ENCODE results near the gene EML6.

The EML6 gene

GRCh38 chr2:54945391-54946219 is 222.1 kb downstream of the EML6 start:
- DNase-seq (ENCODE audit: low read depth in 3 of 3), result no peak

- no peak for DNase-seq (ENCODE audit: low read depth in 3 of 3)
Observed at GRCh38 chr2:54946220-54946805, 222.9 kb downstream of the EML6 start.

GRCh38 chr2:54947136-54947535 is 223.7 kb downstream of the EML6 start:
- no peak for DNase-seq (ENCODE audit: low read depth in 3 of 3)

GRCh38 chr2:54947646-54948045 is 224.2 kb downstream of the EML6 start:
- no peak for DNase-seq (ENCODE audit: low read depth in 3 of 3)

GRCh38 chr2:54948120-54948519 is 224.7 kb downstream of the EML6 start:
- no peak for DNase-seq (ENCODE audit: low read depth in 3 of 3)

GRCh38 chr2:54949431-54949830 is 226.0 kb downstream of the EML6 start:
- DNase-seq (ENCODE audit: low read depth in 3 of 3), result no peak

GRCh38 chr2:54950811-54951210 is 227.3 kb downstream of the EML6 start:
- no peak for DNase-seq (ENCODE audit: low read depth in 3 of 3)

- DNase-seq (ENCODE audit: low read depth in 3 of 3), result no peak
Observed at GRCh38 chr2:54952425-54952824, 229.0 kb downstream of the EML6 start.

- DNase-seq (ENCODE audit: low read depth in 3 of 3), result no peak
Observed at GRCh38 chr2:54952978-54953456, 229.6 kb downstream of the EML6 start.

- DNase-seq (ENCODE audit: low read depth in 3 of 3), result no peak
Observed at GRCh38 chr2:54954158-54954557, 230.7 kb downstream of the EML6 start.

GRCh38 chr2:54954705-54955357 is 231.4 kb downstream of the EML6 start:
- DNase-seq (ENCODE audit: low read depth in 3 of 3), result no peak

- DNase-seq (ENCODE audit: low read depth in 3 of 3), result no peak
Observed at GRCh38 chr2:54955358-54956110, 232.1 kb downstream of the EML6 start.

GRCh38 chr2:54956111-54956627 is 232.7 kb downstream of the EML6 start:
- no peak for DNase-seq (ENCODE audit: low read depth in 3 of 3)

- DNase-seq (ENCODE audit: low read depth in 3 of 3), result no peak
Observed at GRCh38 chr2:54957321-54957999, 234.0 kb downstream of the EML6 start.

- no peak for DNase-seq (ENCODE audit: low read depth in 3 of 3)
Observed at GRCh38 chr2:54958717-54959371, 235.4 kb downstream of the EML6 start.

- DNase-seq (ENCODE audit: low read depth in 3 of 3), result no peak
Observed at GRCh38 chr2:54960164-54960563, 236.7 kb downstream of the EML6 start.

GRCh38 chr2:54962511-54962910 is 239.0 kb downstream of the EML6 start:
- no peak for DNase-seq (ENCODE audit: low read depth in 3 of 3)

GRCh38 chr2:54962935-54963440 is 239.5 kb downstream of the EML6 start:
- no peak for DNase-seq (ENCODE audit: low read depth in 3 of 3)

- DNase-seq (ENCODE audit: low read depth in 3 of 3), result no peak
Observed at GRCh38 chr2:54963476-54963875, 240.0 kb downstream of the EML6 start.

- DNase-seq (ENCODE audit: low read depth in 3 of 3), result no peak
Observed at GRCh38 chr2:54964271-54964670, 240.8 kb downstream of the EML6 start.

Data from stimulated activated CD4-positive, alpha-beta T cell treated with anti-CD3 and anti-CD28 coated beads, TNF-alpha, amount 100 ng/mL, for 24 hours (primary cell).